Psoas muscle (tissue), 8 donors: ENCODE data around the gene SRGN. TPM values are rescaled to one million over a fixed set of nuclear protein-coding genes. Genes with fewer than 3 reads are reported as not detected.

Experiments used
- ATAC-seq, 4 donors: fragments of 200-7000 bp; cut with Tn5 transposase; one replicate each; pipeline ENCODE4 v1.9.1; 2020; ENCODE audit warnings: moderate library complexity in 3 of 4, mild to moderate bottlenecking in 2 of 4
- DNase-seq, 2 donors: peaks; one replicate each; pipeline ENCODE4 v3.0.0-alpha.2; 2020
- H3K27ac ChIP-seq: fragments of 200-600 bp; one replicate; pipeline ENCODE4 v1.8.0; 2022
- H3K27me3 ChIP-seq, 3 donors: fragments of 200-600 bp in 1 of 3; one replicate each; pipeline versions ENCODE4 v1.6.1 to v1.8.0; 2013 to 2022; ENCODE audit warnings: low read length in 2 of 3, mild to moderate bottlenecking in 2 of 3, moderate library complexity in 1 of 3; ENCODE audit not compliant: insufficient read depth in 3 of 3
- H3K36me3 ChIP-seq, 2 donors: fragments of 200-600 bp in 1 of 2; one replicate each; pipeline versions ENCODE4 v1.6.1 to v1.8.0; 2013 to 2022; ENCODE audit warnings: low read depth in 1 of 2, mild to moderate bottlenecking in 1 of 2, moderate library complexity in 1 of 2; ENCODE audit not compliant: insufficient read depth in 1 of 2
- H3K4me1 ChIP-seq: fragments of 200-600 bp; one replicate; pipeline ENCODE4 v1.8.0; 2022
- H3K4me3 ChIP-seq: fragments of 200-600 bp; one replicate; pipeline ENCODE4 v1.8.0; 2022; ENCODE audit warnings: mild to moderate bottlenecking
- H3K9me3 ChIP-seq: fragments of 200-600 bp; one replicate; pipeline ENCODE4 v1.8.0; 2022
- CTCF ChIP-seq: fragments of 200-600 bp; IDR thresholded peaks from one replicate; pipeline ENCODE4 v1.8.0; 2022; ENCODE audit warnings: antibody characterized with exemption
- WGBS, 3 donors: extraction: QIAGEN DNeasy Blood & Tissue Kit; methylation state at CpG; one replicate each; pipeline versions ENCODE4 v1.1.6 to v1.1.7; 2013; 5-methylcytosine and 5-hydroxymethylcytosine counted together
- intact Hi-C, 2 donors: fragments of 100-400 bp; cut with DNase I; formaldehyde crosslinking; loops; one replicate each; pipeline versions ENCODE4 v1.11.0 to v1.14.2; 2022
- polyA plus RNA-seq, 3 donors: library from polyadenylated mRNA; stranded (reverse); fragments of 200-250 nt; gene quantifications; one replicate each; pipeline ENCODE4 v1.2.3, GENCODE V29; 2013
- total RNA-seq, 4 donors: library from RNA; stranded (reverse); fragmentation: NEBNext Ultra II Directional in 2 of 4; extraction: Animal tissue kit (Norgen Biotek cat#: 25700) in 2 of 4; gene quantifications; one replicate each; pipeline versions ENCODE4 v1.2.1 to v1.2.4, GENCODE V29; 2021 to 2023
- donor health status: healthy with polysubstance abuse.
- donor health status: DM: no; HTN: no; CAD: no; lungs with moderate emphysema.
- donor health status: Bipolar disorder and iron deficiency.
- donor health status: healthy.
- donor health status: DM: yes; HTN: yes; CAD: no.
- donor health status: DM: no; HTN: no; CAD: no.
- donor health status: DM: no; HTN: no; CAD: no.
- donor health status: DM: yes; HTN: yes; CAD: no.

Gene SRGN
- total and polyA plus RNA-seq, 7 donors: 27.8 to 54.0 (median 32.9) TPM

GRCh38 chr10:69142983-69143382 lies 55.1 kb downstream of the SRGN start:
- ATAC-seq: peak in 1 of 4 donors; percentile 61
- no peak overlapping the region for H3K27ac ChIP-seq
- H3K4me1 ChIP-seq: peaks cover 16% of the 10 kb centered on the region
- no peak overlapping the region for H3K4me3 ChIP-seq
- DNase-seq: no peak
- H3K36me3 ChIP-seq: no peaks in the 10 kb centered on the region
- TF ChIP-seq CTCF: no peak
- no peaks in the 10 kb centered on the region for H3K9me3 ChIP-seq
- no peaks in the 10 kb centered on the region for H3K27me3 ChIP-seq
- 58 to 73% (median 58%) methylated on average over 3 of the region's 3 CpGs for WGBS, 3 donors
- intact Hi-C loops: no loop called here

- no peaks in the 10 kb centered on the region for H3K9me3 ChIP-seq
- no peaks in the 10 kb centered on the region for H3K27me3 ChIP-seq
- H3K27ac ChIP-seq: no peak overlapping the region
- 90 to 100% (median 93%) methylated on average over 1 of the region's 1 CpG for WGBS, 3 donors
- peaks cover 0 to 2% of the 10 kb centered on the region in 2 donors for H3K36me3 ChIP-seq
- ATAC-seq (no peak), DNase-seq (no peak)
- H3K4me1 ChIP-seq: peaks cover 16% of the 10 kb centered on the region
- H3K4me3 ChIP-seq: no peak overlapping the region
- no peak for TF ChIP-seq CTCF
- intact Hi-C loops: no loop called here
These were observed 57.4 kb downstream of the SRGN start for GRCh38 chr10:69145329-69145728.

DNA sequence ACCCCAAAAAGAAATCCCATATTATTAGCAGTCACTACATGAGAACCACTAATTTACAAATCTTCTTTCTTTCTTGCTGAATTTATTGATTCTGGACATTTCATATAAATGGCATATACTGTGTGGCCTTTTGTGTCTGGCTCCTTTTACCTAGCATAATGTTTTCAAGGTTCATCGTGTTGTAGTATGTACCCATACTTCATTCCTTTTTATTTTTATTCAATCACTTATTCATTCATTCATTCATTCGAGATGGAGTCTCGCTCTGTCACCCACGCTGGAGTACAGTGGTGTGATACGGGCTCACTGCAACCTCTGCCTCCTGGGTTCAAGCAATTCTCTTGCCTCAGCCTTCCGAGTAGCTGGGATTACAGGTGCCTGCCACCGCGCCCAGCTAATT lies 58.0 kb downstream of the SRGN start:
- no peak for TF ChIP-seq CTCF
- WGBS, 3 donors: 96 to 98% (median 98%) methylated on average over 8 of the region's 8 CpGs
- peaks cover 16% of the 10 kb centered on the region for H3K4me1 ChIP-seq
- H3K27me3 ChIP-seq: no peaks in the 10 kb centered on the region
- ATAC-seq: no peak
- H3K36me3 ChIP-seq: peaks cover 0 to 2% of the 10 kb centered on the region in 2 donors
- no peak overlapping the region for H3K27ac ChIP-seq
- H3K9me3 ChIP-seq: no peaks in the 10 kb centered on the region
- DNase-seq: no peak
- intact Hi-C loops: no loop called here
- no peak overlapping the region for H3K4me3 ChIP-seq

DNA sequence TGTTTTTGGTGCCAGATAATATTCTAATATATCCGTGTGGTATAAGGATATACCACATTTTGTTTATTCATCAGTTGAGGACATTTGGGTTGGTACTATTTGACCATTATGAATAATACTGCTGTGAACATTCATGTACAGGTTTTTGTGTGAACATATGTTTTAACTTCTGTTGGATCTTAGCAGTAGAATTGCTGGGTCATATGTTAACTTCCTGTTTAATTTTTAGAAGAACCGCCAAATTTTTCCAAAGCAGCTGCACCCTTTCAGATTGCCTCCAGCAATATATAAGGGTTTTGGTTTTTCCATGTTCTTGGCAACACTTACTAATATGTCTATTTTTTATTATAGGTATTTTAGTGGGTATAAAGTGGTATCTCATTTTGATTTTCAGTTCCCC lies 58.9 kb downstream of the SRGN start:
- intact Hi-C loops: no loop called here
- H3K4me1 ChIP-seq: peaks cover 16% of the 10 kb centered on the region
- DNase-seq (no peak), ATAC-seq (no peak)
- no peak overlapping the region for H3K27ac ChIP-seq
- TF ChIP-seq CTCF: no peak
- no peaks in the 10 kb centered on the region for H3K9me3 ChIP-seq
- WGBS, 3 donors: 59 to 65% (median 61%) methylated on average over 2 of the region's 2 CpGs
- H3K36me3 ChIP-seq: peaks cover 0 to 2% of the 10 kb centered on the region in 2 donors
- no peaks in the 10 kb centered on the region for H3K27me3 ChIP-seq
- no peak overlapping the region for H3K4me3 ChIP-seq

- H3K27ac ChIP-seq: no peak overlapping the region
- no peak for TF ChIP-seq CTCF
- H3K27me3 ChIP-seq: no peaks in the 10 kb centered on the region
- H3K4me1 ChIP-seq: peaks cover 7% of the 10 kb centered on the region
- H3K9me3 ChIP-seq: no peaks in the 10 kb centered on the region
- WGBS, 3 donors: 92 to 98% (median 98%) methylated on average over 3 of the region's 3 CpGs
- H3K36me3 ChIP-seq: peaks cover 2 to 13% of the 10 kb centered on the region in 2 donors
- ATAC-seq: no peak
- H3K4me3 ChIP-seq: no peak overlapping the region
- DNase-seq: no peak
- intact Hi-C loops: no loop called here
These were observed 64.1 kb downstream of the SRGN start for GRCh38 chr10:69151984-69152383.
